Measurements from ENCODE around the gene ZNF485.

GRCh38 chr10:43649185-43649523 is 42.9 kb downstream of the ZNF485 start:
- TF ChIP-seq CTCF (IDR thresholded peaks at IDR 0.05) (no peak), POLR2A (IDR thresholded peaks at IDR 0.05) (no peak)
